ENCODE data around the gene KLK11. TPM values are rescaled to one million over a fixed set of nuclear protein-coding genes. Genes with fewer than 3 reads are reported as not detected.

Gene KLK11
- total RNA-seq, 1 experiment from 2014 or later, result not detected

- Histone ChIP-seq H3K27me3 (ENCODE audit: control insufficient read depth, insufficient read depth, low read length) (no peaks in the 10 kb centered on the region), H3K4me3 (ENCODE audit: insufficient read depth, low read depth, low read length) (no peak overlapping the region), H3K36me3 (replicated peaks; ENCODE audit: control insufficient read depth, insufficient read depth, low read length) (no peaks in the 10 kb centered on the region)
- no peak for DNase-seq
Measured at GRCh38 chr19:51043497-51043896, 17.1 kb upstream of the KLK11 start.

DNA sequence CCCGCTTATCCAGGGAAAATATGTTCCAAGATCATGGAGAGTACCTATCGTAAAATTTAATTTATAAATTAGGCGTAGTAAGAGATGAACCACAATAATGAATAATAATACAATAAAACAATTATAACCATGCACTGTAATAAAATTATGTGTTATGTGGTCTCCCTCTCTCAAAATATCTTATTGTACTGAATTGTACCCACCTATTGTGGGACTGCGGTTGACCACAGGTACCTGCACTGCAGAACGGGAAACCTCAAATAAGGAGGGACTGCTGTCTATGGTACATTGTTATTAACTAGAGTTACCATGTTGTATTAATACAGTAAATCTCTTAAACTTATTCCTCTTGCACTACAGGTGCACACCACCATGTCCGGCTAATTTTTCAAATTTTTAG, 13.7 kb upstream of the KLK11 start:
- DNase-seq, result no peak
- H3K4me3 ChIP-seq (ENCODE audit: insufficient read depth, low read depth, low read length), result no peak overlapping the region
- H3K27me3 ChIP-seq (ENCODE audit: control insufficient read depth, insufficient read depth, low read length), result no peaks in the 10 kb centered on the region
- H3K36me3 ChIP-seq (replicated peaks; ENCODE audit: control insufficient read depth, insufficient read depth, low read length), result no peaks in the 10 kb centered on the region

DNA sequence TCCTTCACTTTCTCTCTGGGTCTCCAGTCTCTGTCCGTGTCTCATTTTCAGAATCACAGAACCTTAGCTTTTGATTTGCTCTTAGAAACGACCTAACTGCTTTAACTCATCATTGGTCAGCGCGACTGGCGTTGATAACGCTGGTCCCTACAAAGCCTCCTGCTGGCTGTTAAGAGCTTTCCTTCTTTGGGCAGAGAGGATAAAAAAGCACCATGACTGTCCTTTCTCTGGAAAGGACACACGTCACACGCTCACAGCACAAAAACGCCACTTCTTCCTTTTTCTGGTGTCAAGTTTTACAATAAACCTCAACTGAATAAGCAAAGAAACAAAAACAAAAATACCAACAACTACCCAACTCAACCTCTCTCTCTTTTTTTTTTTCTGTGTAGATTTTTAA, 10.1 kb upstream of the KLK11 start:
- no peaks in the 10 kb centered on the region for H3K27me3 ChIP-seq (ENCODE audit: control insufficient read depth, insufficient read depth, low read length)
- H3K4me3 ChIP-seq (ENCODE audit: insufficient read depth, low read depth, low read length), result no peak overlapping the region
- no peak for DNase-seq
- no peaks in the 10 kb centered on the region for H3K36me3 ChIP-seq (replicated peaks; ENCODE audit: control insufficient read depth, insufficient read depth, low read length)

- H3K4me3 ChIP-seq (ENCODE audit: insufficient read depth, low read depth, low read length), result no peak within 1 kb of the TSS
- no peaks in the 10 kb centered on the region for H3K36me3 ChIP-seq (replicated peaks; ENCODE audit: control insufficient read depth, insufficient read depth, low read length)
- no peaks in the 10 kb centered on the region for H3K27me3 ChIP-seq (ENCODE audit: control insufficient read depth, insufficient read depth, low read length)
- peak; percentile 22 for DNase-seq
Measured at GRCh38 chr19:51034704-51035103, 8.3 kb upstream of the KLK11 start, which contains the start of gene KLK12. Gene KLK12, minus strand, starts transcription at chr19:51035002. Its CDS starts 381 bp downstream, at chr19:51034621.

GRCh38 chr19:51031880-51032225, 5.4 kb upstream of the KLK11 start:
- DNase-seq, result no peak
- Histone ChIP-seq H3K4me3 (ENCODE audit: insufficient read depth, low read depth, low read length) (no peak overlapping the region), H3K36me3 (replicated peaks; ENCODE audit: control insufficient read depth, insufficient read depth, low read length) (no peaks in the 10 kb centered on the region), H3K27me3 (ENCODE audit: control insufficient read depth, insufficient read depth, low read length) (no peaks in the 10 kb centered on the region)

DNA sequence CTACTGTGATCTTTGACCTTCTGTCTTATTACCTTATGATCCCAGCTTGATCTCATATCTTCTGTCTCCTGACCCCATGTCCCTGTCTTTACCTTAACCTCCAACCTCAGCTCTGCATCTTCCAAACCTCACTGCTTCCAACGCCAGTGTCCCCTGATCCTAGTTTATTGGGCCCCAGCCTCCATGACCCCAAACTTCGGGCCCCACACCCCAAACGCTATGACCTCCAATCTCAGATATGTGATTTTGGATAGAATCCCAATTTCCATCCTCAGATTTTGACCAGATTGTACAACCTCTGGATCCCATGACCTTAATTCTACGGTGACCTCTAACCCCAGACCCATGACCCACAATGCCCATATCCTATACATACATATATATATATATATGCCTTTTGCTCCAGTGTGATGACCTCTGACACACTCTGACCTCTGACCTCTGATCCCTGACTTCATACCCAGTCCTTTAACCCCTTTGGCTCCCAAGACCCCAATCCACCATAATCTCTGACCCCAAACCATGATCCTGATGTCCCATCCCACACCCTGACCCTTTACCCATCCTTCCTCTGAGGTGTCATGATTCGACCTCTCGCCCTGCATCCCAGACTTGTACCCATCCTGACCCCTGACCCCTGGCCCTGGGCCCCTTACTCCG, 4.9 kb upstream of the KLK11 start:
- Histone ChIP-seq H3K4me3 (ENCODE audit: insufficient read depth, low read depth, low read length) (no peak overlapping the region), H3K27me3 (ENCODE audit: control insufficient read depth, insufficient read depth, low read length) (no peaks in the 10 kb centered on the region), H3K36me3 (replicated peaks; ENCODE audit: control insufficient read depth, insufficient read depth, low read length) (no peaks in the 10 kb centered on the region)
- DNase-seq, result no peak

- peak; percentile 63 for DNase-seq
- no peaks in the 10 kb centered on the region for H3K27me3 ChIP-seq (ENCODE audit: control insufficient read depth, insufficient read depth, low read length)
- H3K4me3 ChIP-seq (ENCODE audit: insufficient read depth, low read depth, low read length), result no peak overlapping the region
- H3K36me3 ChIP-seq (replicated peaks; ENCODE audit: control insufficient read depth, insufficient read depth, low read length), result no peaks in the 10 kb centered on the region
Measured at GRCh38 chr19:51030631-51031030, 4.2 kb upstream of the KLK11 start.

DNA sequence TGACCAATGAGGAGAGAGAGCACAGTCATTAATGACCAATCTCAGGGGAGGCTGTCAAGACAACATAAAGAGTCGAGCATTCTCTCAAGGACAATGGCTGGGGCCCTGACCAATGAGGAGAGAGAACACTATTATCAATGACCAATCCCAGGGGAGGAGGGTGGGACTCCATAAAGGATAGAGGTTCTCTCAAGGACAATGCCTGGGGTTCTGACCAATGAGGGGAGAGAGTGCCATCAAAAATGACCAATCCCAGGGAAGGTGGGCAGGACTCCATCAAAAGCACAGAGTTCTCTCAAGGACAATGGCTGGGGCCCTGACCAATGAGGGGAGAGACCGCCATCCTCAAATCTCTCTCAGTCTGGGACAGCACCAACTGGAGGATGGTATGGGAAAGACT, 3.3 kb upstream of the KLK11 start:
- Histone ChIP-seq H3K36me3 (replicated peaks; ENCODE audit: control insufficient read depth, insufficient read depth, low read length) (no peaks in the 10 kb centered on the region), H3K27me3 (ENCODE audit: control insufficient read depth, insufficient read depth, low read length) (no peaks in the 10 kb centered on the region), H3K4me3 (ENCODE audit: insufficient read depth, low read depth, low read length) (no peak overlapping the region)
- peak; percentile 66 for DNase-seq

DNA sequence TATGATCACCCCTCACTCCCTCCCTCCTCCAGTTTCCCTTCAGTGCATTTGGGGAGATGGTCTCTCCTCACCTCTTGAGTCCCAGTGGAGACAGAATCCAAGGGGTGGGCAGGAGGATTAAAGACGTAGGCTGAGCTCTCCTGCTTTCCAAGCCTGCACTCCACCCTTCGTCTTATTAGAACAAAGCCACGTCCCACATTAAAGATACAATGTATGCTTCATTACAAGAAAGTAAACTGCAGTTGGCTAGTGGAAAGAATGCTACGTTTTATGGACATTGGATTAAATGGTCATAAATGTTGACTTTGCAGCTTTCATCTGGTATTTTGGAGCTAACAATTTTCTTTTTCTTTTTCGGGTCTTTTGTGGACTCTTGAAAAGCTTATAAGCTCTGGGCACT, 1.5 kb upstream of the KLK11 start:
- Histone ChIP-seq H3K4me3 (ENCODE audit: insufficient read depth, low read depth, low read length) (no peak overlapping the region), H3K36me3 (replicated peaks; ENCODE audit: control insufficient read depth, insufficient read depth, low read length) (no peaks in the 10 kb centered on the region), H3K27me3 (ENCODE audit: control insufficient read depth, insufficient read depth, low read length) (no peaks in the 10 kb centered on the region)
- DNase-seq, result no peak

GRCh38 chr19:51027126-51027806, 850 bp upstream of the KLK11 start:
- DNase-seq, result no peak
- no peaks in the 10 kb centered on the region for H3K36me3 ChIP-seq (replicated peaks; ENCODE audit: control insufficient read depth, insufficient read depth, low read length)
- no peak overlapping the region for H3K4me3 ChIP-seq (ENCODE audit: insufficient read depth, low read depth, low read length)
- H3K27me3 ChIP-seq (ENCODE audit: control insufficient read depth, insufficient read depth, low read length), result no peaks in the 10 kb centered on the region

- no peaks in the 10 kb centered on the region for H3K27me3 ChIP-seq (ENCODE audit: control insufficient read depth, insufficient read depth, low read length)
- no peak overlapping the region for H3K4me3 ChIP-seq (ENCODE audit: insufficient read depth, low read depth, low read length)
- DNase-seq, result no peak
Measured at GRCh38 chr19:51025809-51026553, 435 bp downstream of the KLK11 start.

GRCh38 chr19:51025401-51025800, 1.0 kb downstream of the KLK11 start:
- Histone ChIP-seq H3K36me3 (replicated peaks; ENCODE audit: control insufficient read depth, insufficient read depth, low read length) (no peaks in the 10 kb centered on the region), H3K4me3 (ENCODE audit: insufficient read depth, low read depth, low read length) (no peak overlapping the region), H3K27me3 (ENCODE audit: control insufficient read depth, insufficient read depth, low read length) (peaks cover under 1% of the 10 kb centered on the region; the same call in 1 of the 2 replicates)
- DNase-seq, result no peak

More at GRCh38 chr19:51025809-51026553, 435 bp downstream of the KLK11 start:
- no peaks in the 10 kb centered on the region for H3K36me3 ChIP-seq (replicated peaks; ENCODE audit: control insufficient read depth, insufficient read depth, low read length)

DNA sequence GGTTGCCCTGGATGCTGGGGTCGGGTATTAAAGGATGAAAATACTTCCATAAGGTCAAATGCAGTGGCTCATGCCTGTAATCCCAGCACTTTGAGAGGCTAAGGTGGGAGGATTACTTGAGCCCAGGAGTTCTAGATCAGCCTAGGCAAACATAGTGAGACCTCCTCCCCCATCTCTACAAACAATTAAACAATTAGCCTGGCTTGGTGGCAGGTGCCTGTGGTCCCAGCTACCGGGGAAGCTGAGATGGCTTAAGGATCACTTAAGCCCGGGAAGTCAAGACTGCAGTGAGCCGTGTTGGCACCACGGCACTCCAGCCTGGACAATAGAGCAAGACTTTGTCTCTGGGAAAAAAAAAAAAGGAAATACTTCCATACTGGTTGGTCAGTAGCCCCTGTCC, 1.5 kb downstream of the KLK11 start:
- Histone ChIP-seq H3K27me3 (ENCODE audit: control insufficient read depth, insufficient read depth, low read length) (peaks cover 3% of the 10 kb centered on the region; the same call in 1 of the 2 replicates), H3K4me3 (ENCODE audit: insufficient read depth, low read depth, low read length) (no peak overlapping the region)
- no peak for DNase-seq

GRCh38 chr19:51023946-51024345, 2.5 kb downstream of the KLK11 start:
- no peak overlapping the region for H3K4me3 ChIP-seq (ENCODE audit: insufficient read depth, low read depth, low read length)
- peak; percentile 37 for DNase-seq
- H3K27me3 ChIP-seq (ENCODE audit: control insufficient read depth, insufficient read depth, low read length), result peaks cover 9% of the 10 kb centered on the region
- no peaks in the 10 kb centered on the region for H3K36me3 ChIP-seq (replicated peaks; ENCODE audit: control insufficient read depth, insufficient read depth, low read length)

More for the DNA sequence above, 1.5 kb downstream of the KLK11 start:
- no peaks in the 10 kb centered on the region for H3K36me3 ChIP-seq (replicated peaks; ENCODE audit: control insufficient read depth, insufficient read depth, low read length)

GRCh38 chr19:51022526-51022925, 3.9 kb downstream of the KLK11 start:
- no peaks in the 10 kb centered on the region for H3K36me3 ChIP-seq (replicated peaks; ENCODE audit: control insufficient read depth, insufficient read depth, low read length)
- H3K4me3 ChIP-seq (ENCODE audit: insufficient read depth, low read depth, low read length), result no peak overlapping the region
- no peak for DNase-seq
- H3K27me3 ChIP-seq (ENCODE audit: control insufficient read depth, insufficient read depth, low read length), result peaks cover 20% of the 10 kb centered on the region

Data from H7 (cell line).